Spleen (tissue), 7 donors: ENCODE results near the gene HAAO.

ENCODE experiments used
- POLR2A ChIP-seq, 3 donors: fragments of 450-650 bp; IDR thresholded peaks; one replicate each; pipeline ENCODE4 v1.5.1; 2017; ENCODE audit warnings: antibody characterized with exemption in 3 of 3, mild to moderate bottlenecking in 1 of 3
- POLR2AphosphoS5 ChIP-seq, 3 donors: sonication (generic); formaldehyde crosslinking; IDR thresholded peaks; one replicate each; pipeline ENCODE4 v1.5.1; 2017; ENCODE audit warnings: antibody characterized with exemption in 3 of 3
- TF ChIP-seq, protein P1 (sequence below), 11 experiments: fragments of 200-600 bp in 7 of 11; fragments of 450-650 bp in 4 of 11; sonication (generic) in 4 of 11; IDR thresholded peaks in 8 of 11; conservative IDR thresholded peaks in 3 of 11; 1 replicate in 7 of 11; 2 replicates in 4 of 11; pipeline versions ENCODE4 v1.4.0 to v1.8.0; 2016 to 2021; ENCODE audit warnings: antibody characterized with exemption in 11 of 11, inconsistent platforms in 4 of 11, mild to moderate bottlenecking in 1 of 11
- donor health status: DM: no; HTN: no; CAD: no; lungs with moderate emphysema.
- donor health status: DM: no; HTN: no; CAD: no.
- donor health status: DM: no; HTN: no; CAD: no.

DNA sequence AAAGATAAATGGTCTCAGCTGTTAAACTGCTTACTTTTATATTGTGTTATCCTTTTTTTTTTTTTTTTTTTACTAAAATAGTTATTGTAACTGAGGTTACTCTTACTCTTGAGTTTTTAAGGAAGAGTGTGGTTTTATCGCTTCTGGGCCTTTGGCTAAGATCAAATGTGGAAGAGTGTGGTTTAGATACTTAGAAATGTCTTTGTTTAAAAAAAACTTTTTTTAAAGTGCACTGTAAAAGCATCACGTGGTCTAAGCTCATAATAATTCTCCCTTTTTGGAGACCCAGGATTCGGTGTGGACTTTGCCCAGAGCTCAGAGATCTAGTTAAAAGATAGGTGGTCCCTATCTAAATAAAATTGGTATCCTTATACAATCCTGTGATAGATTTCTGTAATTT is 16.6 kb downstream of the HAAO start:
- TF ChIP-seq POLR2A (IDR thresholded peaks at IDR 0.05) = no peak
- TF ChIP-seq, protein P1, sequence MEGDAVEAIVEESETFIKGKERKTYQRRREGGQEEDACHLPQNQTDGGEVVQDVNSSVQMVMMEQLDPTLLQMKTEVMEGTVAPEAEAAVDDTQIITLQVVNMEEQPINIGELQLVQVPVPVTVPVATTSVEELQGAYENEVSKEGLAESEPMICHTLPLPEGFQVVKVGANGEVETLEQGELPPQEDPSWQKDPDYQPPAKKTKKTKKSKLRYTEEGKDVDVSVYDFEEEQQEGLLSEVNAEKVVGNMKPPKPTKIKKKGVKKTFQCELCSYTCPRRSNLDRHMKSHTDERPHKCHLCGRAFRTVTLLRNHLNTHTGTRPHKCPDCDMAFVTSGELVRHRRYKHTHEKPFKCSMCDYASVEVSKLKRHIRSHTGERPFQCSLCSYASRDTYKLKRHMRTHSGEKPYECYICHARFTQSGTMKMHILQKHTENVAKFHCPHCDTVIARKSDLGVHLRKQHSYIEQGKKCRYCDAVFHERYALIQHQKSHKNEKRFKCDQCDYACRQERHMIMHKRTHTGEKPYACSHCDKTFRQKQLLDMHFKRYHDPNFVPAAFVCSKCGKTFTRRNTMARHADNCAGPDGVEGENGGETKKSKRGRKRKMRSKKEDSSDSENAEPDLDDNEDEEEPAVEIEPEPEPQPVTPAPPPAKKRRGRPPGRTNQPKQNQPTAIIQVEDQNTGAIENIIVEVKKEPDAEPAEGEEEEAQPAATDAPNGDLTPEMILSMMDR (IDR thresholded peaks at IDR 0.05 in 8 of 11, conservative IDR thresholded peaks at IDR 0.05 in 3 of 11) = no peak
- no peak for TF ChIP-seq POLR2AphosphoS5 (IDR thresholded peaks at IDR 0.05)
